ENCODE measurements around the gene PRAC2. TPM values are rescaled to one million over a fixed set of nuclear protein-coding genes. Genes with fewer than 3 reads are reported as not detected.
A peak's percentile ranks its signal among the peaks of the same experiment; 100 is the strongest.

Gene PRAC2
- total RNA-seq, 2 donors from 2014 or later = not detected

DNA sequence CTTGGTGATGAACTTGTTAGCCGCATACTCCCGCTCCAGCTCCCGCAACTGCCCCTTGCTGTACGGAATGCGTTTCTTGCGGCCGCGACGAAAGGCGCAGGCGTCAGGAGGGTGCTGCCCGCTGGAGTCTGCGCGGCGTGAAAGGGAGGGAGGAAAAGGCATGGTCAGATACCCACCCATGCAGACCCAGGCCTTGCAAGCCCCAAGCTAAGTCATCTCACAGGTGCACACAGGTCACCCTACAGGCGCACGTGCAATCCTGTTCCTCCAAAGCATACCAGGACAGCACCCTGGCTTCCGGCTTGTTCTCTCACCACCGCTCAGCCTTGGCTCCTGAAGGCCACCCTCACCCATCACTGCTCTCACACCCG, 3.9 kb downstream of the PRAC2 start:
- ATAC-seq = no peak
- no peak for DNase-seq
- Histone ChIP-seq H3K9me3 (no peaks in the 10 kb centered on the region), H3K4me1 (peaks cover 24% of the 10 kb centered on the region), H3K36me3 (replicated peaks in 1 of 2; ENCODE audit: insufficient read depth in 1 of 2, low read depth in 2 of 2) (no peaks in the 10 kb centered on the region), H3K4me3 (no peak overlapping the region), H3K27me3 (peaks cover 0 to 78% of the 10 kb centered on the region in 2 donors), H3K27ac (no peak overlapping the region)
- TF ChIP-seq, protein P1, sequence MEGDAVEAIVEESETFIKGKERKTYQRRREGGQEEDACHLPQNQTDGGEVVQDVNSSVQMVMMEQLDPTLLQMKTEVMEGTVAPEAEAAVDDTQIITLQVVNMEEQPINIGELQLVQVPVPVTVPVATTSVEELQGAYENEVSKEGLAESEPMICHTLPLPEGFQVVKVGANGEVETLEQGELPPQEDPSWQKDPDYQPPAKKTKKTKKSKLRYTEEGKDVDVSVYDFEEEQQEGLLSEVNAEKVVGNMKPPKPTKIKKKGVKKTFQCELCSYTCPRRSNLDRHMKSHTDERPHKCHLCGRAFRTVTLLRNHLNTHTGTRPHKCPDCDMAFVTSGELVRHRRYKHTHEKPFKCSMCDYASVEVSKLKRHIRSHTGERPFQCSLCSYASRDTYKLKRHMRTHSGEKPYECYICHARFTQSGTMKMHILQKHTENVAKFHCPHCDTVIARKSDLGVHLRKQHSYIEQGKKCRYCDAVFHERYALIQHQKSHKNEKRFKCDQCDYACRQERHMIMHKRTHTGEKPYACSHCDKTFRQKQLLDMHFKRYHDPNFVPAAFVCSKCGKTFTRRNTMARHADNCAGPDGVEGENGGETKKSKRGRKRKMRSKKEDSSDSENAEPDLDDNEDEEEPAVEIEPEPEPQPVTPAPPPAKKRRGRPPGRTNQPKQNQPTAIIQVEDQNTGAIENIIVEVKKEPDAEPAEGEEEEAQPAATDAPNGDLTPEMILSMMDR (IDR thresholded peaks at IDR 0.05) = no peak
- no peak for TF ChIP-seq POLR2A (IDR thresholded peaks at IDR 0.05)
- 6 to 8% methylated on average over 11 to 20 of the region's 20 CpGs for WGBS, 2 donors
- intact Hi-C loops (cut with DNase I) = loop anchor here (10.0 kb wide), 1 partner anchor 158 kb away; no protein-coding TSS in a partner anchor

DNA sequence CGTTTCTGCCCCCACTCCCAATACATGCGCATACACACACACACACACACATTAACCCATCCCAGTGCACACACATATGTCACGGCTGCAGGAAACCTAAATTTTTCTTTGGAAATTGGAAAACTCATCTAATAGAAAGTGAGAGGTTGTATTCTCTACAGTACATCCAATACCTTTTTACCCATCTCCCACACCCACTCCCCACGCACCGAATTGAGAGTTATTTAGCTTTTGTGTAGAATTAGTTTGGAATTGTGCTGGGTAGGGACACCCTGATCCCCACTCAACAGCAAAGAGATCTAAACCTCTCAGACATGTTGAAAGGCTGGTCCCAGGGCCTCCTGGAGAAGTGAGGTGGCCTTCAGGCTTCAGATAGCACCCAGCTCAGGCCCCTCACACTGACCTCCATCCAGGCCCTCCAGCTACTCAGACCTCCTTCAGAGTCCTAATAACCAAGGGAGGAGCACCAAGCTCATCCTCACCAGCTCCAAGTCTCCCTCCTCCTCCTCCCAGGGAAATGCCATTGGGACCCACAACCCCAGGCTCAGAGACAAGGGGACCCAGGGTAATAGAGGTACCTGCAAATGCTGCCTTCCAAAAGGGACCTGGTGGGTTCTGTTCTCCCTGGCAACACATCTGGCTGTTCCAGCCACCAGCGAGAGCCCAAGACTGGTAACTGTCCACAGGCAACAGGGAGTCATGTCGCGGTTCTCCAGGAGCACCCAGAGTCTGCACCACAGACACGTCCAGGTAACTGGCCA, 4.6 kb downstream of the PRAC2 start:
- Histone ChIP-seq H3K4me3 (no peak overlapping the region), H3K27me3 (peaks cover 0 to 75% of the 10 kb centered on the region in 2 donors), H3K4me1 (peaks cover 24% of the 10 kb centered on the region), H3K27ac (no peak overlapping the region), H3K36me3 (replicated peaks in 1 of 2; ENCODE audit: insufficient read depth in 1 of 2, low read depth in 2 of 2) (no peaks in the 10 kb centered on the region), H3K9me3 (no peaks in the 10 kb centered on the region)
- ATAC-seq (no peak), DNase-seq (no peak)
- intact Hi-C loops (cut with DNase I) = loop anchor here (10.0 kb wide), 1 partner anchor 157 kb away; no protein-coding TSS in a partner anchor
- WGBS, 2 donors = 24 to 26% methylated on average over 8 to 9 of the region's 9 CpGs
- TF ChIP-seq POLR2A (IDR thresholded peaks at IDR 0.05) = no peak
- TF ChIP-seq, protein P1 (IDR thresholded peaks at IDR 0.05) = no peak

DNA sequence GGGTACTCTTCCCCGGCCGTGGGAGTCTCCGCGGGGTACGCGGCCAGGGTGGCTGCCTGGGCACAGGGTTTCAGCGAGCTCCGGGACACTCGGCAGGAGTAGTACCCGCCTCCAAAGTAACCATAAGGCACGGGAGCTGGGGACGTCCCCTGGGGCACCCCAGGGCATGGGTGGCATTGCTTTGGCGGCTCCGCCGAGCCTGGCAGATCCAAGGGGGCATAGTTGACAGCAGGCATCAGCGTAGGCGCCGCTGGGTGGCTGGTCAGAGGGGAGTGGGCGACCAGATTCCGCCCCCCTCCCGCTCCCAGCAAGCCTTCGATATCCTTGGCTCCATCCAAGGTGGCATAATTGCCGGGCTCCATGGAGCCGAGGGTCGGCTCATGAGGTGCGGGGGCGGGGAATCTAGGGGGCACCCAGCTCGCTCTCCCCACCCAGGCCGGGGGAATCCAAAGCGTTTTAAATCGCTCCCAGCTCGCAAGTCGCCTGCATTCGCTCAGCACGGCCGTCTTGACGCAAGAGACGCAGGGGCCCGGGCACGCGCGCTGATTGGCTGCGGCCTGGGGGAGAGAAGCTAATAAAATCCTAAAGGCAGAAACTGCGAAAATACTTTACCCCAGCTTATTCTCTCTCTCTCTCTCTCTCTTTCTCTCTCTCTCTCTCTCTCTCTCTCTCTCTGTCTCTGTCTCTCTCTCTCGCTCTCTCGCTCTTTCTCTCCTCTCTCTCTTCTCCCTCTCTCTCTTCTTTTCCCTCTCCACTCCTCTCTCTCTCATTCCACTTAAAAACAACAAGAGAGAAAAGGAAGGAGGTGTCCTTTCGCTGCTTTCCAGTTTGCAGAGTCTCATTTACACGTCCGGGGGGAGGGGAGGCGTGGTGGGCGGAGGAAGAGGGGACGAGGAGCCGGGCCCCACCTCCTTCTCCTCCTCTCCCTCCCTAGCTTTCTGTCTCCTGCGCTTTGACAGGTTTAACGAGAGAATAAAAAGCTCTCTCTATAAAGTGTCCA, 5.5 kb downstream of the PRAC2 start, which contains the start of gene HOXB13:
TSS of gene HOXB13 (minus strand) at position 519 of the 1,000 bp plus-strand sequence. CDS start at position 362, 157 bp downstream.
- peaks cover 0 to 74% of the 10 kb centered on the region in 2 donors for H3K27me3 ChIP-seq
- no peak within 1 kb of the TSS for H3K4me3 ChIP-seq
- ATAC-seq = no peak
- no peaks in the 10 kb centered on the region for H3K36me3 ChIP-seq (replicated peaks in 1 of 2; ENCODE audit: insufficient read depth in 1 of 2, low read depth in 2 of 2)
- 2 to 4% methylated on average over 29 to 55 of the region's 55 CpGs for WGBS, 2 donors
- intact Hi-C loops (cut with DNase I) = loop anchor here (10.0 kb wide), 1 partner anchor 156 kb away; no protein-coding TSS in a partner anchor
- no peak within 1 kb of the TSS for H3K27ac ChIP-seq
- no peak for TF ChIP-seq POLR2A (IDR thresholded peaks at IDR 0.05)
- TF ChIP-seq, protein P1 (IDR thresholded peaks at IDR 0.05) = no peak
- peak in 1 of 4 donors; percentile 44 for DNase-seq
- H3K9me3 ChIP-seq = no peaks in the 10 kb centered on the region
- H3K4me1 ChIP-seq = peaks cover 30% of the 10 kb centered on the region

DNA sequence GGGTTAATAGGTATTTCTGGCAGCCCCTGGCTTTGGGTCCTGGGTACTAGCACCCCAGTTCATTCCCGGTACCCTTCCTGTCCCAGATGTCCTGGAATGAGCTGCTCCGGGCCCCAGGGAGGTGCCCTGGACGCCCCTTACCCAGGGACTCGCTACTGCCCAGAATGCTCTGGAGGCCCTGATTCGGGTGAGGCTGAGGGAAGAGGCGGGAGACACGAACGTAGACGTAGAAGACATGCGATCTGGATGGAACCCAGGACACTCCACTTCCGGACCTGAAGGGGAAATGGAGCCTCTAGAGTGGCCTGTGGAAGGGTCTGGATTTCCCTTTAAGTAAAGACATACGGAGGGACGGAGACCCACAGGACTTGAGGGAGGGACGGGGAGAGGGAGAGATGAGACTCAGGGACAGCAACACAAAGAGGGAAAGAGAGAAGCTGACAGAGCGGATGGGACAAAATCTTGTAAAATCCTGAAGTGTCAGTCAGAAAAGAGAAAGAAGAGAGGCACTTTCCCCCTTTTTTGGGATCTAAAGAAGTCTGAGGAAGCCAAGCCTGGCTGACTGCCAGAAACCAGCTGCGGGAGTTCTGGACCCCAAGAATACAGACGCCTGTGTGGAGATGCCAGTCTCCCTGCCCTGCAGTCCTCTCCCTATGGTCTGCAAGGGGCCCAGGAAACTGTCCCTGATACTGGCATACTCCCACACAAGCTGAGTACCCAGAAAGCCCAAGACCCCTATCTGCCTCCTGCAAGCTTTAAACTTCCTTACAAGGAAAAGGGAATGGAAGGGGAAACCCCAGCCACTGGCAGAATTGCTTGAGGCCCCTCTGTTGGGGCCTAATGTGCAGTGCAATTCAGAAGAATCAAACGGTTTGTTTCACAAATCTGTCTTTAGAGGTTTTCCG, 6.6 kb downstream of the PRAC2 start:
- peaks cover 0 to 75% of the 10 kb centered on the region in 2 donors for H3K27me3 ChIP-seq
- no peak for ATAC-seq
- no peak for DNase-seq
- H3K9me3 ChIP-seq = no peaks in the 10 kb centered on the region
- no peak overlapping the region for H3K4me3 ChIP-seq
- no peak overlapping the region for H3K27ac ChIP-seq
- H3K4me1 ChIP-seq = peaks cover 27% of the 10 kb centered on the region
- no peaks in the 10 kb centered on the region for H3K36me3 ChIP-seq (replicated peaks in 1 of 2; ENCODE audit: insufficient read depth in 1 of 2, low read depth in 2 of 2)
- TF ChIP-seq POLR2A (IDR thresholded peaks at IDR 0.05) = no peak
- TF ChIP-seq, protein P1 (IDR thresholded peaks at IDR 0.05) = no peak
- 14 to 19% methylated on average over 17 to 19 of the region's 19 CpGs for WGBS, 2 donors
- intact Hi-C loops (cut with DNase I) = loop anchor here (10.0 kb wide), 1 partner anchor 155 kb away; no protein-coding TSS in a partner anchor

Measured in body of pancreas (tissue), 4 donors.